Spleen (tissue), 7 donors: Measurements from ENCODE around the gene C2orf49.

Experiments used
- POLR2A ChIP-seq, 3 donors: fragments of 450-650 bp; IDR thresholded peaks; one replicate each; pipeline ENCODE4 v1.5.1; 2017; ENCODE audit warnings: antibody characterized with exemption in 3 of 3, mild to moderate bottlenecking in 1 of 3
- TF ChIP-seq, protein P1 (sequence below), 11 experiments: fragments of 200-600 bp in 7 of 11; fragments of 450-650 bp in 4 of 11; sonication (generic) in 4 of 11; IDR thresholded peaks in 8 of 11; conservative IDR thresholded peaks in 3 of 11; 1 replicate in 7 of 11; 2 replicates in 4 of 11; pipeline versions ENCODE4 v1.4.0 to v1.8.0; 2016 to 2021; ENCODE audit warnings: antibody characterized with exemption in 11 of 11, inconsistent platforms in 4 of 11, mild to moderate bottlenecking in 1 of 11
- donor health status: DM: no; HTN: no; CAD: no; lungs with moderate emphysema.
- donor health status: DM: no; HTN: no; CAD: no.
- donor health status: DM: no; HTN: no; CAD: no.

GRCh38 chr2:105384861-105385260, 47.5 kb downstream of the C2orf49 start:
- TF ChIP-seq, protein P1, sequence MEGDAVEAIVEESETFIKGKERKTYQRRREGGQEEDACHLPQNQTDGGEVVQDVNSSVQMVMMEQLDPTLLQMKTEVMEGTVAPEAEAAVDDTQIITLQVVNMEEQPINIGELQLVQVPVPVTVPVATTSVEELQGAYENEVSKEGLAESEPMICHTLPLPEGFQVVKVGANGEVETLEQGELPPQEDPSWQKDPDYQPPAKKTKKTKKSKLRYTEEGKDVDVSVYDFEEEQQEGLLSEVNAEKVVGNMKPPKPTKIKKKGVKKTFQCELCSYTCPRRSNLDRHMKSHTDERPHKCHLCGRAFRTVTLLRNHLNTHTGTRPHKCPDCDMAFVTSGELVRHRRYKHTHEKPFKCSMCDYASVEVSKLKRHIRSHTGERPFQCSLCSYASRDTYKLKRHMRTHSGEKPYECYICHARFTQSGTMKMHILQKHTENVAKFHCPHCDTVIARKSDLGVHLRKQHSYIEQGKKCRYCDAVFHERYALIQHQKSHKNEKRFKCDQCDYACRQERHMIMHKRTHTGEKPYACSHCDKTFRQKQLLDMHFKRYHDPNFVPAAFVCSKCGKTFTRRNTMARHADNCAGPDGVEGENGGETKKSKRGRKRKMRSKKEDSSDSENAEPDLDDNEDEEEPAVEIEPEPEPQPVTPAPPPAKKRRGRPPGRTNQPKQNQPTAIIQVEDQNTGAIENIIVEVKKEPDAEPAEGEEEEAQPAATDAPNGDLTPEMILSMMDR (IDR thresholded peaks at IDR 0.05 in 8 of 11, conservative IDR thresholded peaks at IDR 0.05 in 3 of 11) = no peak
- TF ChIP-seq POLR2A (IDR thresholded peaks at IDR 0.05) = no peak
